Activated B cell treated with CpG ODN at 0.5 μM for 24 hours (primary cell): ENCODE measurements around the gene FBXO38. TPM values are rescaled to one million over a fixed set of nuclear protein-coding genes. Genes with fewer than 3 reads are reported as not detected.
"Not testable (repeated sequence)": the region's sequence is repeated elsewhere in the genome, so short reads cannot be mapped to it uniquely, and the experiment has no call there.

Source experiments
- ATAC-seq: fragments of 200-7000 bp; cut with Tn5 transposase; one replicate; pipeline ENCODE4 v1.10.0; 2021; ENCODE audit warnings: low read depth, mild to moderate bottlenecking, moderate library complexity
- CTCF ChIA-PET: fragments of 350-600 bp; sonication (Branson Sonifier 250); formaldehyde crosslinking; loops from one replicate; lab custom pipeline; 2021; ENCODE audit warnings: antibody characterized with exemption; lab: Charles Lee
- POLR2A ChIA-PET: fragments of 350-600 bp; sonication (Branson Sonifier 250); formaldehyde crosslinking; loops from one replicate; lab custom pipeline; 2021; ENCODE audit warnings: antibody characterized with exemption; lab: Charles Lee
- DNase-seq: peaks from one replicate; pipeline ENCODE4 v3.0.0; 2022
- H3K27ac Mint-ChIP-seq: one replicate; pipeline ENCODE4 v1.8.0; 2020; ENCODE audit warnings: mixed read lengths
- H3K27me3 Mint-ChIP-seq: one replicate; pipeline ENCODE4 v1.8.0; 2021; ENCODE audit warnings: mixed read lengths
- H3K36me3 Mint-ChIP-seq: one replicate; pipeline ENCODE4 v1.8.0; 2021; ENCODE audit warnings: low read depth, mixed read lengths
- H3K4me1 Mint-ChIP-seq: one replicate; pipeline ENCODE4 v1.8.0; 2021; ENCODE audit warnings: mixed read lengths
- H3K4me3 Mint-ChIP-seq: one replicate; pipeline ENCODE4 v1.8.0; 2020; ENCODE audit warnings: mild to moderate bottlenecking, mixed read lengths
- H3K9me3 Mint-ChIP-seq: one replicate; pipeline ENCODE4 v1.8.0; 2020; ENCODE audit warnings: mixed read lengths
- CTCF ChIP-seq: fragments of 200-600 bp; IDR thresholded peaks from one replicate; pipeline ENCODE4 v1.8.0; 2022; ENCODE audit warnings: antibody characterized with exemption, mild to moderate bottlenecking
- intact Hi-C: fragments of 100-400 bp; cut with micrococcal nuclease; formaldehyde crosslinking; loops from one replicate; pipeline ENCODE4 v1.15.1; 2024
- total RNA-seq: library from RNA; stranded (reverse); gene quantifications from 2 replicates; pipeline ENCODE4 v1.2.3, GENCODE V29; 2022

FBXO38 gene
- total RNA-seq, 1 donor from 2014 or later = 81.9 TPM

GRCh38 chr5:148459669-148460068 lies 75.9 kb downstream of the FBXO38 start:
- H3K4me3 Mint-ChIP-seq = no peak overlapping the region
- peaks cover 24% of the 10 kb centered on the region for H3K27me3 Mint-ChIP-seq
- H3K4me1 Mint-ChIP-seq = peaks cover 2% of the 10 kb centered on the region
- DNase-seq (no peak), ATAC-seq (no peak)
- intact Hi-C loops = loop anchor here (10.0 kb wide), 1 partner anchor 605 kb away; no protein-coding TSS in a partner anchor
- H3K36me3 Mint-ChIP-seq = no peaks in the 10 kb centered on the region
- ChIA-PET POLR2A (no interaction called here), CTCF (interaction anchor here (1.4 kb wide), 1 partner anchor 15 kb away, joined by 5 read pairs; no protein-coding TSS in a partner anchor)
- H3K9me3 Mint-ChIP-seq = no peaks in the 10 kb centered on the region
- no peak overlapping the region for H3K27ac Mint-ChIP-seq
- no peak for TF ChIP-seq CTCF

DNA sequence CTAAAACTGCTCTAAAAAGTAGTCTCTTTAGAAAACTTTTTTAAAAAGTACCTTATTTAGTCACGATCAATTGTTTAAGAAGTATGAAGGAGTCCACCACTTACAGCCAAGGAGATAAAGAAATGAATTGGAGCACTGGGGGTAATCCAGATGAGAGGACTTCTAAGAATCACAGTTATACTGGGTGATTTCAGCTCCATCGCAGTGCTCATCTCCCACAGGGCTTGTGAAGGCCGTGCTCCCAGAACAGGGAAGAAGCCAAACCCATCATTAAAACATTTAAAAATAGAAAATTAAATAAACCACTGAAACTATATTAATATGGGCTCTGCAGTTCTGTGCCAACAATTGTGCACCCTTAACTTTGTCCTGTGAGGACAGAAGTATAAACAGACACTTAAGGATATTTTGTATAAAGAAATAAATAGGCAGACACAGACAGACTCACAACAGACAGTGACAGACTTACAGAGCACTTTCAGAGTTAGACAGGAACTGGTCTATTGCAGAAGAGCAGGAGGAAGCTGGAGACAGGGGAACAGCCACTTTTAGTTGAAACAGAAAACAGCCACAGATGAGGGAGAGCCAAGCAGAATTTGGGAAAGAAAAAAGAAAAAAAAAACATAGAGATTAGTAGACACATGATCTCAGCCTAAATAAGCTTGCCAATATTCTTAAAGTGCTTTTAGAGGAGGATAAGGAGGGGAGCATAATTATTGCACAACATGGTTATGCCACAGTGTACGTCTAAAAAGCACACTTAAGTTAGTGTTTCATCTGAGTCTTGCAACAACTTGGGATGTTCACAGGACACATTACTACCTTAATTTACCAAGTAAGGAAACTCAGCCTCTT lies 81.8 kb downstream of the FBXO38 start:
- no peak for ATAC-seq
- intact Hi-C loops = no loop called here
- no peak for TF ChIP-seq CTCF
- Mint-ChIP-seq H3K4me1 (no peaks in the 10 kb centered on the region), H3K27me3 (peaks cover 1% of the 10 kb centered on the region), H3K4me3 (no peak overlapping the region), H3K9me3 (no peaks in the 10 kb centered on the region), H3K27ac (no peak overlapping the region), H3K36me3 (no peaks in the 10 kb centered on the region)
- no peak for DNase-seq
- CTCF ChIA-PET = no interaction called here
- POLR2A ChIA-PET = no interaction called here

DNA sequence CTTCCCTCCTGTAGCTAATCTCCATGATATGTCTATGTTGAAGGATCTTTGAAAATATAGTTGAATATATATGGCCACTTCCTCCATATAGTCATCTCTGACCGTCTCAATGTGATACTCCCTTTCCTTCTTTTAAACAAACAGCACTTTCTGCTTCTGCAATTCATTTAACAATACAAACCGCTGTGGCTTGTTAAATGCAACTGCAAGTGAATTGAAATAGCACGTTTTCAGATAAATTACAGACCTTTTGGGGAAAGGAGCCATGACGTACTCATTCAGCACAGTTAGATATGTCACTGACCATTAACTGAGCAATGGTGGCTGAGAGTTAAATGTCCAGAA lies 82.5 kb downstream of the FBXO38 start:
- CTCF ChIA-PET = no interaction called here
- ATAC-seq (no peak), DNase-seq (no peak)
- Mint-ChIP-seq H3K4me3 (no peak overlapping the region), H3K9me3 (no peaks in the 10 kb centered on the region), H3K36me3 (no peaks in the 10 kb centered on the region), H3K27ac (no peak overlapping the region), H3K27me3 (peaks cover 1% of the 10 kb centered on the region), H3K4me1 (no peaks in the 10 kb centered on the region)
- POLR2A ChIA-PET = no interaction called here
- no peak for TF ChIP-seq CTCF
- intact Hi-C loops = no loop called here

DNA sequence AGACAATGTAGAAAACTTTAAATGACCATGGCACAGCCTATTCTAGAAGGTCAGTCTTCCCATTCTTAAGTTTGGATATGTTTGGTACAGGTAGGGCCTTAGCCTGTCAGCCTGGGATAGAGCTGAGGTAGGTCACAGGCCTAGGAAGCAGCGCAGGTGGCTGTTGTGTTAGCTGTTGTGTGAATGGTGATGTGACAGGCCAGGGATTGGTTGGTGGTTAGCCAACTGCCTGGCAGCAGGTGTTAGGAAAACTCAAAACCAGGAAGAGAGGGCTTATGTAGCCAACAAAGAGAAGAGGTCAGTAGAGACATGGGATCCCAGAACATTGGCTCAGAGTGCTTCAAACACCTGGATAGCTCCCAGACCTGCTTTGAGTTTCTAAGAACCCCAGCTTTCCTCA lies 84.2 kb downstream of the FBXO38 start:
- ChIA-PET POLR2A (no interaction called here), CTCF (no interaction called here)
- ATAC-seq (no peak), DNase-seq (no peak)
- Mint-ChIP-seq H3K27ac (no peak overlapping the region), H3K27me3 (no peaks in the 10 kb centered on the region), H3K9me3 (no peaks in the 10 kb centered on the region), H3K4me1 (no peaks in the 10 kb centered on the region), H3K36me3 (no peaks in the 10 kb centered on the region), H3K4me3 (no peak overlapping the region)
- no peak for TF ChIP-seq CTCF
- intact Hi-C loops = no loop called here

DNA sequence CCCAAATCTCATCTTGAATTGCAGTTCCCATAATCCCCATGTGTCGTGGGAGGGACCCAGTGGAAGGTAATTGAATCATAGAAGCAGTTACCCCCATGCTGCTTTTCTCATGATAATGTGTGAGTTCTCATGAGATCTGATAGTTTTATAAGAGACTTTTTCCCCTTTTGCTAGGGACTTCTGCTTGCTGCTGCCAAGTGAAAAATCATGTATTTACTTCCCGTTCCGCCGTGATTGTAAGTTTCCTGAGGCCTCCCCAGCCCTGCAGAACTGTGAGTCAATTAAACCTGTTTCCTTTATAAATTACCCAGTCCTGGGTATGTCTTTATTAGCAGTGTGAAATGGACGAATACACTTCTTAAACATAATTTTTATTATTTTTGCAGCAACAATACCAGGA lies 85.0 kb downstream of the FBXO38 start:
- H3K36me3 Mint-ChIP-seq, H3K4me3 Mint-ChIP-seq, H3K9me3 Mint-ChIP-seq, POLR2A ChIA-PET, H3K27ac Mint-ChIP-seq, H3K4me1 Mint-ChIP-seq, intact Hi-C loops, H3K27me3 Mint-ChIP-seq, DNase-seq, ATAC-seq, CTCF ChIA-PET: not testable (repeated sequence)
